ENCODE data around the gene LYPD5.
"Not testable (repeated sequence)": the region's sequence is repeated elsewhere in the genome, so short reads cannot be mapped to it uniquely, and the experiment has no call there.

The LYPD5 gene

GRCh38 chr19:43812688-43813087 lies 10.4 kb upstream of the LYPD5 start:
- H3K4me3 Mint-ChIP-seq, result no peak overlapping the region
- H3K27me3 Mint-ChIP-seq, result peaks cover 19% of the 10 kb centered on the region

GRCh38 chr19:43812259-43812658 lies 10.0 kb upstream of the LYPD5 start:
- no peaks in the 10 kb centered on the region for H3K9me3 Mint-ChIP-seq
- peaks cover 22% of the 10 kb centered on the region for H3K27me3 Mint-ChIP-seq
- H3K27ac Mint-ChIP-seq, result no peak overlapping the region
- no peaks in the 10 kb centered on the region for H3K36me3 Mint-ChIP-seq (ENCODE audit: low read depth)
- no peak overlapping the region for H3K4me3 Mint-ChIP-seq
- H3K4me1 Mint-ChIP-seq (ENCODE audit: low read depth), result no peaks in the 10 kb centered on the region

More at GRCh38 chr19:43812688-43813087, 10.4 kb upstream of the LYPD5 start:
- no peak overlapping the region for H3K27ac Mint-ChIP-seq
- no peaks in the 10 kb centered on the region for H3K4me1 Mint-ChIP-seq (ENCODE audit: low read depth)
- no peaks in the 10 kb centered on the region for H3K36me3 Mint-ChIP-seq (ENCODE audit: low read depth)
- no peaks in the 10 kb centered on the region for H3K9me3 Mint-ChIP-seq

- H3K4me1 Mint-ChIP-seq (ENCODE audit: low read depth), result no peaks in the 10 kb centered on the region
- no peak overlapping the region for H3K4me3 Mint-ChIP-seq
- no peaks in the 10 kb centered on the region for H3K9me3 Mint-ChIP-seq
- no peaks in the 10 kb centered on the region for H3K36me3 Mint-ChIP-seq (ENCODE audit: low read depth)
- H3K27me3 Mint-ChIP-seq, result peaks cover 25% of the 10 kb centered on the region
- H3K27ac Mint-ChIP-seq, result no peak overlapping the region
These were observed 9.6 kb upstream of the LYPD5 start for GRCh38 chr19:43811837-43812236.

GRCh38 chr19:43809762-43810696 lies 7.8 kb upstream of the LYPD5 start:
- H3K27me3 Mint-ChIP-seq, result peaks cover 23% of the 10 kb centered on the region
- H3K27ac Mint-ChIP-seq, result no peak overlapping the region
- no peak overlapping the region for H3K4me3 Mint-ChIP-seq
- no peaks in the 10 kb centered on the region for H3K4me1 Mint-ChIP-seq (ENCODE audit: low read depth)
- no peaks in the 10 kb centered on the region for H3K36me3 Mint-ChIP-seq (ENCODE audit: low read depth)
- H3K9me3 Mint-ChIP-seq, result no peaks in the 10 kb centered on the region

- H3K4me3 Mint-ChIP-seq, result no peak overlapping the region
- H3K27me3 Mint-ChIP-seq, result peaks cover 19% of the 10 kb centered on the region
- no peaks in the 10 kb centered on the region for H3K36me3 Mint-ChIP-seq (ENCODE audit: low read depth)
- H3K27ac Mint-ChIP-seq, result no peak overlapping the region
- H3K4me1 Mint-ChIP-seq (ENCODE audit: low read depth), result no peaks in the 10 kb centered on the region
- H3K9me3 Mint-ChIP-seq, result no peaks in the 10 kb centered on the region
These were observed 5.4 kb upstream of the LYPD5 start for GRCh38 chr19:43807651-43808050.

- Mint-ChIP-seq H3K4me3 (no peak overlapping the region), H3K9me3 (no peaks in the 10 kb centered on the region), H3K27ac (no peak overlapping the region), H3K36me3 (ENCODE audit: low read depth) (no peaks in the 10 kb centered on the region), H3K4me1 (ENCODE audit: low read depth) (no peaks in the 10 kb centered on the region), H3K27me3 (peaks cover 19% of the 10 kb centered on the region)
These were observed 4.6 kb upstream of the LYPD5 start for GRCh38 chr19:43806848-43807247.

GRCh38 chr19:43806401-43806800 lies 4.2 kb upstream of the LYPD5 start:
- not testable (repeated sequence) for H3K9me3 Mint-ChIP-seq; H3K27ac Mint-ChIP-seq; H3K4me3 Mint-ChIP-seq; H3K4me1 Mint-ChIP-seq (ENCODE audit: low read depth); H3K36me3 Mint-ChIP-seq (ENCODE audit: low read depth)
- peaks cover 19% of the 10 kb centered on the region for H3K27me3 Mint-ChIP-seq

GRCh38 chr19:43804432-43804831 lies 2.2 kb upstream of the LYPD5 start:
- Mint-ChIP-seq H3K9me3 (no peaks in the 10 kb centered on the region), H3K4me1 (ENCODE audit: low read depth) (no peaks in the 10 kb centered on the region), H3K4me3 (no peak overlapping the region), H3K27ac (no peak overlapping the region), H3K27me3 (peaks cover 15% of the 10 kb centered on the region), H3K36me3 (ENCODE audit: low read depth) (no peaks in the 10 kb centered on the region)

GRCh38 chr19:43799502-43800142 lies 2.6 kb downstream of the LYPD5 start:
- H3K4me1 Mint-ChIP-seq (ENCODE audit: low read depth), result peaks cover 13% of the 10 kb centered on the region
- no peaks in the 10 kb centered on the region for H3K36me3 Mint-ChIP-seq (ENCODE audit: low read depth)
- H3K27ac Mint-ChIP-seq, result no peak overlapping the region
- no peak overlapping the region for H3K4me3 Mint-ChIP-seq
- H3K27me3 Mint-ChIP-seq, result peaks cover 9% of the 10 kb centered on the region
- H3K9me3 Mint-ChIP-seq, result no peaks in the 10 kb centered on the region

- Mint-ChIP-seq H3K36me3 (ENCODE audit: low read depth) (no peaks in the 10 kb centered on the region), H3K9me3 (no peaks in the 10 kb centered on the region), H3K4me1 (ENCODE audit: low read depth) (peaks cover 13% of the 10 kb centered on the region), H3K27me3 (peaks cover 10% of the 10 kb centered on the region), H3K4me3 (peak overlapping the region; percentile 78), H3K27ac (peak overlapping the region; percentile 27)
These were observed 3.5 kb downstream of the LYPD5 start for GRCh38 chr19:43798546-43799409.

GRCh38 chr19:43798026-43798545 lies 4.2 kb downstream of the LYPD5 start:
- Mint-ChIP-seq H3K4me1 (ENCODE audit: low read depth) (peaks cover 13% of the 10 kb centered on the region), H3K27ac (peak overlapping the region; percentile 27), H3K4me3 (peak overlapping the region; percentile 78), H3K36me3 (ENCODE audit: low read depth) (no peaks in the 10 kb centered on the region), H3K9me3 (no peaks in the 10 kb centered on the region), H3K27me3 (peaks cover 17% of the 10 kb centered on the region)

GRCh38 chr19:43797556-43797955 lies 4.7 kb downstream of the LYPD5 start:
- Mint-ChIP-seq H3K36me3 (ENCODE audit: low read depth) (no peaks in the 10 kb centered on the region), H3K27ac (no peak overlapping the region), H3K4me3 (no peak overlapping the region), H3K9me3 (no peaks in the 10 kb centered on the region), H3K4me1 (ENCODE audit: low read depth) (peaks cover 13% of the 10 kb centered on the region), H3K27me3 (peaks cover 17% of the 10 kb centered on the region)

- H3K9me3 Mint-ChIP-seq, result no peaks in the 10 kb centered on the region
- H3K27ac Mint-ChIP-seq, result no peak overlapping the region
- peaks cover 13% of the 10 kb centered on the region for H3K4me1 Mint-ChIP-seq (ENCODE audit: low read depth)
- H3K4me3 Mint-ChIP-seq, result no peak overlapping the region
- H3K36me3 Mint-ChIP-seq (ENCODE audit: low read depth), result no peaks in the 10 kb centered on the region
- peaks cover 17% of the 10 kb centered on the region for H3K27me3 Mint-ChIP-seq
These were observed 5.1 kb downstream of the LYPD5 start for GRCh38 chr19:43797118-43797517.

GRCh38 chr19:43790587-43790986 lies 11.7 kb downstream of the LYPD5 start:
- no peaks in the 10 kb centered on the region for H3K9me3 Mint-ChIP-seq
- H3K4me3 Mint-ChIP-seq, result no peak overlapping the region
- no peak overlapping the region for H3K27ac Mint-ChIP-seq
- no peaks in the 10 kb centered on the region for H3K36me3 Mint-ChIP-seq (ENCODE audit: low read depth)
- peaks cover 1% of the 10 kb centered on the region for H3K4me1 Mint-ChIP-seq (ENCODE audit: low read depth)
- H3K27me3 Mint-ChIP-seq, result peaks cover 8% of the 10 kb centered on the region

Measured in stimulated activated naive CD8-positive, alpha-beta T cell treated with anti-CD3 and anti-CD28 coated beads, Interleukin-15, Interleukin-2, amounts not matched to agents 100 ng/mL and 50 ng/mL, for 24 hours (primary cell).